A549 (cell line): ENCODE data around the gene MEAF6. TPM values are rescaled to one million over a fixed set of nuclear protein-coding genes. Genes with fewer than 3 reads are reported as not detected.

Experiments
- ATAC-seq, 2 experiments: fragments of 200-7000 bp in 1 of 2; fragments of >200 bp in 1 of 2; cut with Nextera tagmentation in 1 of 2; cut with Tn5 transposase in 1 of 2; 3 replicates each; pipeline versions ENCODE4 v1.8.0 to v1.9.1; 2018 to 2020; ENCODE audit warnings: mild to moderate bottlenecking in 1 of 2, moderate library complexity in 1 of 2
- CTCF ChIA-PET: fragments of 300-600 bp; sonication (Branson Sonifier 250); formaldehyde crosslinking; extraction: SDS; loops from one replicate; lab custom pipeline; 2021; ENCODE audit warnings: antibody characterized with exemption, inconsistent platforms; lab: Yijun Ruan, JAX
- POLR2A ChIA-PET: fragments of 350-600 bp; formaldehyde crosslinking; extraction: SDS; loops from one replicate; lab custom pipeline; 2021; ENCODE audit warnings: antibody characterized with exemption, inconsistent platforms; lab: Yijun Ruan, JAX
- DNase-seq, 2 experiments: peaks; one replicate each; pipeline versions ENCODE4 v3.0.0 to v3.0.0-alpha.2; 2011 to 2016; ENCODE audit warnings: low read depth in 1 of 2, low spot score in 1 of 2
- FAIRE-seq: peaks from 2 replicates; lab custom pipeline; 2011; peaks lifted over from hg19 to GRCh38; lab: Jason Lieb, UNC
- H3K27ac ChIP-seq, 2 experiments: fragments of >200 bp; sonication (Bioruptor Twin); formaldehyde crosslinking; 3 replicates each; pipeline ENCODE4 v1.5.1; 2016 to 2017
- H3K4me1 ChIP-seq: fragments of >200 bp; sonication (Bioruptor Twin); formaldehyde crosslinking; 3 replicates; pipeline ENCODE4 v1.6.1; 2016
- H3K4me2 ChIP-seq: fragments of >200 bp; sonication (Bioruptor Twin); formaldehyde crosslinking; 3 replicates; pipeline ENCODE4 v1.6.1; 2016
- H3K4me3 ChIP-seq: fragments of >200 bp; sonication (Bioruptor Twin); formaldehyde crosslinking; 3 replicates; pipeline ENCODE4 v1.5.1; 2016
- H3K9me3 ChIP-seq: fragments of >200 bp; sonication (Bioruptor Twin); formaldehyde crosslinking; 3 replicates; pipeline ENCODE4 v1.6.1; 2016
- ATOH8 ChIP-seq: fragments of 250-450 bp; sonication (Bioruptor Pico); IDR thresholded peaks from 2 replicates; pipeline ENCODE4 v1.5.0; 2020; ENCODE audit warnings: low read depth, mild to moderate bottlenecking, moderate library complexity
- BHLHE40 ChIP-seq: IDR thresholded peaks from 2 replicates; pipeline ENCODE4 v1.6.1; 2012; ENCODE audit warnings: low read depth, low read length, inconsistent platforms
- CBX2 ChIP-seq: fragments of 200-600 bp; sonication (generic); IDR thresholded peaks from 2 replicates; pipeline ENCODE4 v1.6.1; 2016; ENCODE audit warnings: low read depth, mild to moderate bottlenecking, borderline replicate concordance
- CBX8 ChIP-seq: fragments of 200-600 bp; sonication (generic); IDR thresholded peaks from 2 replicates; pipeline ENCODE4 v1.6.1; 2016
- ELK1 ChIP-seq: fragments of 150-350 bp; IDR thresholded peaks from 2 replicates; pipeline ENCODE4 v1.6.1; 2014; ENCODE audit warnings: low read depth, mild to moderate bottlenecking, low read length
- FOSL2 ChIP-seq, 2 experiments: fragments of 450-650 bp in 1 of 2; fragments of >200 bp in 1 of 2; sonication (Bioruptor Twin) in 1 of 2; formaldehyde crosslinking; IDR thresholded peaks; 2 replicates each; pipeline versions ENCODE4 v1.5.0 to v1.6.1; 2016 to 2020; ENCODE audit warnings: mild to moderate bottlenecking in 1 of 2, moderate library complexity in 1 of 2
- FOXS1 ChIP-seq: fragments of 250-450 bp; sonication (Bioruptor Pico); IDR thresholded peaks from 2 replicates; pipeline ENCODE4 v1.5.0; 2020; ENCODE audit warnings: mild to moderate bottlenecking, moderate library complexity
- GATA3 ChIP-seq: IDR thresholded peaks from 2 replicates; pipeline ENCODE4 v1.6.1; 2012; ENCODE audit warnings: borderline replicate concordance
- HOXB13 ChIP-seq: fragments of 250-450 bp; sonication (Bioruptor Pico); IDR thresholded peaks from 2 replicates; pipeline ENCODE4 v1.5.0; 2020; ENCODE audit warnings: low read depth, mild to moderate bottlenecking, moderate library complexity
- JUN ChIP-seq, 2 experiments: fragments of >200 bp; sonication (Bioruptor Twin); formaldehyde crosslinking; IDR thresholded peaks; 2 replicates in 1 of 2; 3 replicates in 1 of 2; pipeline ENCODE4 v1.6.1; 2016 to 2017
- JUNB ChIP-seq: fragments of >200 bp; sonication (Bioruptor Twin); formaldehyde crosslinking; IDR thresholded peaks from 2 replicates; pipeline ENCODE4 v1.6.1; 2016
- KDM1A ChIP-seq: fragments of 200-600 bp; sonication (generic); IDR thresholded peaks from 2 replicates; pipeline ENCODE4 v1.6.1; 2016; ENCODE audit warnings: low read depth, mild to moderate bottlenecking
- MAX ChIP-seq: IDR thresholded peaks from 2 replicates; pipeline ENCODE4 v1.6.1; 2012
- MAZ ChIP-seq: fragments of 150-350 bp; IDR thresholded peaks from 2 replicates; pipeline ENCODE4 v1.6.1; 2014; ENCODE audit warnings: antibody characterized with exemption, low read depth, low read length, borderline replicate concordance
- MYC ChIP-seq: IDR thresholded peaks from 2 replicates; pipeline ENCODE4 v1.6.1; 2012; ENCODE audit warnings: mild to moderate bottlenecking, inconsistent platforms, low read length, improper control_type of control experiment, borderline replicate concordance
- NPAS2 ChIP-seq: fragments of 250-450 bp; sonication (Bioruptor Pico); IDR thresholded peaks from 2 replicates; pipeline ENCODE4 v1.8.0; 2022; ENCODE audit warnings: mild to moderate bottlenecking, moderate library complexity, borderline replicate concordance
- PBX3 ChIP-seq: IDR thresholded peaks from 2 replicates; pipeline ENCODE4 v1.6.1; 2012
- POLR2A ChIP-seq: IDR thresholded peaks from 2 replicates; pipeline ENCODE4 v1.6.1; 2012; ENCODE audit warnings: mild to moderate bottlenecking, low read length
- RAD21 ChIP-seq, 2 experiments: fragments of >200 bp in 1 of 2; sonication (Bioruptor Twin) in 1 of 2; formaldehyde crosslinking in 1 of 2; IDR thresholded peaks in 1 of 2; conservative IDR thresholded peaks in 1 of 2; 2 replicates in 1 of 2; 3 replicates in 1 of 2; pipeline ENCODE4 v1.6.1; 2012 to 2018; ENCODE audit warnings: inconsistent platforms in 1 of 2
- RFX5 ChIP-seq: fragments of 450-650 bp; IDR thresholded peaks from 2 replicates; pipeline ENCODE4 v1.7.1; 2014; ENCODE audit warnings: antibody characterized with exemption, mild to moderate bottlenecking, moderate library complexity
- SMC3 ChIP-seq: fragments of >200 bp; sonication (Bioruptor Twin); formaldehyde crosslinking; IDR thresholded peaks from 3 replicates; pipeline ENCODE4 v1.6.1; 2018; ENCODE audit warnings: inconsistent platforms
- SREBF2 ChIP-seq: fragments of 450-650 bp; IDR thresholded peaks from 2 replicates; pipeline ENCODE4 v1.6.1; 2014; ENCODE audit warnings: mild to moderate bottlenecking, moderate library complexity
- TFCP2L1 ChIP-seq: fragments of 250-450 bp; sonication (Bioruptor Pico); IDR thresholded peaks from 2 replicates; pipeline ENCODE4 v1.5.0; 2021; ENCODE audit warnings: mild to moderate bottlenecking
- WGBS: methylation state at CpG from one replicate; pipeline ENCODE4 v1.1.6; 2017; ENCODE audit errors: missing lambda C conversion rate; 5-methylcytosine and 5-hydroxymethylcytosine counted together
- polyA plus RNA-seq, 4 experiments: library from polyadenylated mRNA; depleted of rRNA in 3 of 4; stranded (reverse); fragments of >200 nt; fragmentation: RNase III in 1 of 4; extraction: RNeasy Plus Mini Kit Qiagen cat#74134 plus additional on column Dnase treatment in 1 of 4; gene quantifications; 2 replicates in 3 of 4; 3 replicates in 1 of 4; pipeline ENCODE4 v1.2.3, GENCODE V29; 2011 to 2017

MEAF6 gene
- polyA plus RNA-seq, 2 of the 4 experiments (the other 2 are of a cell fraction): 39.4 to 45.4 TPM

GRCh38 chr1:37498872-37499617 is 15.5 kb downstream of the MEAF6 start:
- WGBS: 47% methylated on average over 4 of the region's 4 CpGs
- TF ChIP-seq MAX: no peak
- TF ChIP-seq FOSL2 (IDR thresholded peaks at IDR 0.05): no peak
- TF ChIP-seq FOSL2 (CRISPR knock-in tag; IDR thresholded peaks at IDR 0.05): peak; percentile 64
- peak; percentile 31; the same call in 1 of the 2 replicates for TF ChIP-seq JUNB
- TF ChIP-seq TFCP2L1 (CRISPR knock-in tag): no peak
- peak; percentile 47; the same call in 1 of the 2 replicates for TF ChIP-seq GATA3
- TF ChIP-seq RFX5: no peak
- no peak for TF ChIP-seq FOXS1 (CRISPR knock-in tag)
- TF ChIP-seq MAZ: no peak
- TF ChIP-seq POLR2A: no peak
- TF ChIP-seq MYC: no peak
- TF ChIP-seq, all 56 proteins: peak for 3
- peak; percentile 59 to 93 for ATAC-seq
- no peaks in the 10 kb centered on the region for H3K9me3 ChIP-seq
- ChIA-PET CTCF (interaction anchor here (0.8 to 7.7 kb wide), 4 partner anchors 10 to 44 kb away, joined by 4 to 55 read pairs (median 16); partner anchors contain the start of gene MEAF6), POLR2A (interaction anchor here (1.0 kb wide), 1 partner anchor 15 kb away, joined by 3 read pairs; the partner anchor contains the start of gene MEAF6)
- H3K4me3 ChIP-seq: no peak overlapping the region
- peak in 1 of 2 experiments; percentile 66 for DNase-seq
- H3K4me1 ChIP-seq: peaks cover 52% of the 10 kb centered on the region
- FAIRE-seq: no peak
- peak overlapping the region; percentile 68 to 80; a peak in 5 of 6 replicates for H3K27ac ChIP-seq
- H3K4me2 ChIP-seq: peak overlapping the region; percentile 58

GRCh38 chr1:37497832-37498231 is 16.7 kb downstream of the MEAF6 start:
- 50% methylated on average over 1 of the region's 2 CpGs for WGBS
- Histone ChIP-seq H3K4me1 (peaks cover 52% of the 10 kb centered on the region), H3K27ac (peak overlapping the region; percentile 59 to 80; a peak in 2 of 6 replicates), H3K9me3 (no peaks in the 10 kb centered on the region), H3K4me2 (peak overlapping the region; percentile 58; the same call in 2 of the 3 replicates), H3K4me3 (no peak overlapping the region)
- FAIRE-seq: no peak
- no peak for ATAC-seq
- TF ChIP-seq SMC3 (no peak), CBX8 (no peak), JUN (IDR thresholded peaks at IDR 0.05) (no peak), TFCP2L1 (CRISPR knock-in tag) (no peak)
- POLR2A ChIA-PET: no interaction called here
- CTCF ChIA-PET: interaction anchor here (0.6 to 7.7 kb wide), 4 partner anchors 11 to 1232 kb away, joined by 3 to 55 read pairs (median 12); partner anchors contain the start of gene MEAF6
- no peak for DNase-seq

- no peak for DNase-seq
- Histone ChIP-seq H3K4me3 (no peak overlapping the region), H3K9me3 (no peaks in the 10 kb centered on the region), H3K4me1 (peaks cover 52% of the 10 kb centered on the region), H3K4me2 (peak overlapping the region; percentile 37), H3K27ac (peak overlapping the region; percentile 26 to 48; a peak in 2 of 6 replicates)
- CTCF ChIA-PET: interaction anchor here (1.0 to 7.7 kb wide), 9 partner anchors 9 to 188 kb away, joined by 3 to 55 read pairs (median 5); partner anchors contain the start of gene MEAF6
- POLR2A ChIA-PET: interaction anchor here (1.1 kb wide), 1 partner anchor 22 kb away, joined by 4 read pairs; the partner anchor contains the start of gene ZC3H12A
- WGBS: 46% methylated on average over 1 of the region's 1 CpG
- no peak for FAIRE-seq
- ATAC-seq: no peak
- no peak for TF ChIP-seq ELK1
- no peak for TF ChIP-seq JUN (IDR thresholded peaks at IDR 0.05)
- TF ChIP-seq GATA3: peak; percentile 64; the same call in 1 of the 2 replicates
- TF ChIP-seq, all 56 proteins: peak for 1
These were observed 18.7 kb downstream of the MEAF6 start for GRCh38 chr1:37495875-37496274.

GRCh38 chr1:37493336-37494098 is 21.0 kb downstream of the MEAF6 start:
- no peak overlapping the region for H3K4me2 ChIP-seq
- no peaks in the 10 kb centered on the region for H3K9me3 ChIP-seq
- ChIA-PET POLR2A (no interaction called here), CTCF (interaction anchor here (0.6 to 1.0 kb wide), 5 partner anchors 21 to 1831 kb away, joined by 3 read pairs; partner anchors contain the start of gene MEAF6)
- H3K27ac ChIP-seq: no peak overlapping the region
- no peak overlapping the region for H3K4me3 ChIP-seq
- peaks cover 33% of the 10 kb centered on the region for H3K4me1 ChIP-seq
- WGBS: 92% methylated on average over 2 of the region's 2 CpGs
- FAIRE-seq (no peak), ATAC-seq (no peak), DNase-seq (no peak)
- TF ChIP-seq NPAS2 (CRISPR knock-in tag) (no peak), KDM1A (no peak), HOXB13 (no peak), SMC3 (no peak), PBX3 (no peak), ATOH8 (no peak), MYC (no peak), JUN (IDR thresholded peaks at IDR 0.05) (no peak), JUNB (no peak), SREBF2 (no peak), RAD21 (conservative IDR thresholded peaks at IDR 0.05 in 1 of 2, IDR thresholded peaks at IDR 0.05 in 1 of 2) (no peak), BHLHE40 (no peak), TFCP2L1 (CRISPR knock-in tag) (no peak), CBX2 (no peak)
